GM12865 (cell line): ENCODE results near the gene MYOD1.

Source experiments
- DNase-seq: peaks from one replicate; pipeline ENCODE4 v3.0.0; 2010; ENCODE audit warnings: low read depth
- H3K4me3 ChIP-seq: 2 replicates; pipeline ENCODE4 v1.5.1; 2011; ENCODE audit warnings: mild to moderate bottlenecking, low read depth, low read length, control low read depth
- TF ChIP-seq, protein P1 (sequence below): IDR thresholded peaks from 2 replicates; pipeline ENCODE4 v1.5.1; 2011; ENCODE audit warnings: low read length, control low read depth, low read depth, inconsistent platforms; ENCODE audit not compliant: insufficient read depth; ENCODE audit errors: missing control alignments

The MYOD1 gene

DNA sequence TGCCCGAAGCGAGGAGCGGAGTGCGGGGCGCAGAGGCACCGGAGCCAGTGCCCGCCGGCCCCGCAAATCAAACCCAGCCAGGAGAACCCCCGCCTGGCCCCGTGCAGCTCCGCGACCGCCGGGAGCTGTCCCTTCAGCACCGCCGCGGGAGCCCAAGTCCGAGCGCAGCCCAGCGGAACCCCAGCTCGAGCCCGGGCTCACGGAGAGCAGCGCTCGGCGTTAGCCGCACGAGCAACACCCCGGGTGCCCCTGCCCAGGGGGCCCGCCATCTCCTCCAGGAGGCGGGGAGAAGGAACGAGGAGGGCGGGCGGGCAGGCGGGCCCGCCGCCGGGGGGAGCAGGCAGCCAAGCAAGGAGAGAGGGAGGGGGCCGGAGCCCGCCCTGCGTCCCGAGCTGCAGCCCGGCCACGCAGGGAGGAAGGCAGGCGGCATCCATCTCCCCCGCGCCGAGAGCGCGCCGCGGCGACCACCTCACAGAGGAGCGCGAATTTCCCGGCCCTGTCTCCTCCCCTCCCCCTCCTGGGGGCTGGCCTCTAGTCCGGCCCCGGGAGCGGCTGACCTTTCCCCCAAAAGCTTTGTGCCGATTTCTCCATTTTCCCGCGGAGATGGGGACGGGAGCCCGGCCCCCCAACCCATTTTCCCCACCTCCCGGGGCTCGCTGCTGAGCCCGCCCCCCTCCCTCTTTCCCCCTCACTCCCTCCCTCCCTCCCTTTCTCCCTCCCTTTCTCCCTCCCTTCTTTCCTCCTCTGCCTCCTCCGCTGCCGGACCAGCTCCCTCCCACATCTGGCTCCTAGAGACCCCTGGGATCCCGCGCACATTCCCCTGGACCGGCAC, 15.8 kb downstream of the MYOD1 start:
- no peak overlapping the region for H3K4me3 ChIP-seq
- TF ChIP-seq, protein P1, sequence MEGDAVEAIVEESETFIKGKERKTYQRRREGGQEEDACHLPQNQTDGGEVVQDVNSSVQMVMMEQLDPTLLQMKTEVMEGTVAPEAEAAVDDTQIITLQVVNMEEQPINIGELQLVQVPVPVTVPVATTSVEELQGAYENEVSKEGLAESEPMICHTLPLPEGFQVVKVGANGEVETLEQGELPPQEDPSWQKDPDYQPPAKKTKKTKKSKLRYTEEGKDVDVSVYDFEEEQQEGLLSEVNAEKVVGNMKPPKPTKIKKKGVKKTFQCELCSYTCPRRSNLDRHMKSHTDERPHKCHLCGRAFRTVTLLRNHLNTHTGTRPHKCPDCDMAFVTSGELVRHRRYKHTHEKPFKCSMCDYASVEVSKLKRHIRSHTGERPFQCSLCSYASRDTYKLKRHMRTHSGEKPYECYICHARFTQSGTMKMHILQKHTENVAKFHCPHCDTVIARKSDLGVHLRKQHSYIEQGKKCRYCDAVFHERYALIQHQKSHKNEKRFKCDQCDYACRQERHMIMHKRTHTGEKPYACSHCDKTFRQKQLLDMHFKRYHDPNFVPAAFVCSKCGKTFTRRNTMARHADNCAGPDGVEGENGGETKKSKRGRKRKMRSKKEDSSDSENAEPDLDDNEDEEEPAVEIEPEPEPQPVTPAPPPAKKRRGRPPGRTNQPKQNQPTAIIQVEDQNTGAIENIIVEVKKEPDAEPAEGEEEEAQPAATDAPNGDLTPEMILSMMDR: no peak
- DNase-seq: peak; percentile 55

GRCh38 chr11:17735818-17736578, 16.6 kb downstream of the MYOD1 start:
- TF ChIP-seq, protein P1: no peak
- no peak for DNase-seq
- H3K4me3 ChIP-seq: no peak overlapping the region

GRCh38 chr11:17736579-17736893, 17.2 kb downstream of the MYOD1 start:
- TF ChIP-seq, protein P1: no peak
- DNase-seq: no peak
- H3K4me3 ChIP-seq: no peak overlapping the region

DNA sequence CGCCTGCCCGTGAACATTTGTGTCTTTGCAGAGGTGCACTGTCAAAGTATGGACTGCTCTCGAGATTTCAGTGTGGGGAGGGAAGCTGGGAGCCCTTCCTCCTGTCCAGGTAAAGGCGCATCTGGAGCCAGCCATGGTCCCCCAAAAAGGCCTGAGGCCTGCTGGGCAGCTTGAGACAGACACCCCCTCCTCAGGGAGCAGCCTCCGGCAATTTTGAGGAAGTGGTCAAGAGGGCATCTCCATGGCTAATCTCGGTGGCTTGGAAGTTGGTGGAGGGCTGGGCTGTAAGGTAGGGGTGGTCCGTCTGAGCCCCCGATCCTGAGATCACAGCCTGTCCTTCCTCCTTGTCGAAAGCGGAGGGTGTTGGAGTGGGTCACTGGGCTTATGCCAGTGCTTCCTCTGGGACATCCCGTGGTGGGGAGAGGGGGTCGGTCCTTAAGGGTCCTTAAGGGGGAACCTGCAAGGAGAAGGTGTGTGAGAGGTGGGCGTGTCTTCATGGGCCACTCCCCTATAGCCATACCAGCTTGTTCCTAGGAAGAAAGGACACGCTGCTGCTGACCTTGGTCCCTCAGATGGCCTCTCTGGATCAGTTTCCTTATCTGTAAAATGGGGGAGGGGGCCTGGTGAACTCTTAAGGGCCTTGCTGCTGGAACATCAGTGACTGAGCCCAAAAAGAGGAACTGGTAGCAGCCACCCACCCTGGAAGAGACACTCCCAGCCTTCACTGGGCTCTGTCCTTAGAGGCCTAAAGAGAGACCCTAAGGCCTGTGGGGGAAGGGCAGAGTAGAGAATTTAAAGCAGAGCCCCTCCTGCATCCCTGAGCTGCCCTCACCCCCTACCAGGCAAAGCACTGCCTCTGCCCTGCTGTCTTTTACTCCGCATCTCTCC, 17.8 kb downstream of the MYOD1 start:
- no peak for DNase-seq
- TF ChIP-seq, protein P1: no peak
- H3K4me3 ChIP-seq: no peak overlapping the region

DNA sequence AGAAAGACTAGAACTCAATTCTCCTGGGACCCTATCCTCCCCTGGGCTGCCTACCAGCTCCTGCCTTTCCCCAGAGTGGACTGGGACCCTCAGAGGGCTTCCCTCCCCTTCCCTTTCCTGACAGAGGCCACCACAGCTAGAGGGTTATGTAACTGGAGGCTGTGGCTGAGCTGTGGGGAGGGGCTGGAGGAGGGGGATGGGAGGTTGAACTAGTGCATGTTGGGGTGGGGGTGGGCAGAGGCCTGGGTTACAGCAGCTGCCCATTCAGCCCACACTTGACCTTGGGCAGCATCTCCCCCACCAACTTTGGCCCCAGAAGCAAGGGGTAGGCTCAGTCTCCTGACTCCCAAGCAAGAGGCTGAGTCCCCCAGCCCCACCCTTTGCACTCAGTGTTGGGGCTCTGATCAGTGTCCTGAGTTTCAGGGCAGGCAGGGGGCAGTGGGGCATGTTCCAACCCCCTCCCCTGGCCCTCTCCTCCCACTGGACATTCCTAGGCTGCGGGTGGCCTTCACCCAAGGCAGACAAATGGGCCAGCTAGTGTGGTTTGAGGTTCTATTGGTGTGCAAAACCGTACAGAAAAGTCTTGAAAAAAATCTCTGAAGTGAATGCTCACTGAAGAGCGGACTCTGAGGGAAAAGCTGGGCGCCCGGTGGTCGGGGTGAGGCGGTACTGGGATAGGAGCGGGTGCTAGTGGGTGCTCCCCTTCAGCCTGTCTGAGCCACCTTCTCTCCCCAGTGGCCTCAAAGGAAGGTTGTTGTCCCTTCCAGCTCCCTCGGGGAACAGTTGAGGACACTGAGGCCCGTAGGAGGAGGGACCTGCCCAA, 19.0 kb downstream of the MYOD1 start:
- H3K4me3 ChIP-seq: no peak overlapping the region
- TF ChIP-seq, protein P1: no peak
- DNase-seq: no peak

DNA sequence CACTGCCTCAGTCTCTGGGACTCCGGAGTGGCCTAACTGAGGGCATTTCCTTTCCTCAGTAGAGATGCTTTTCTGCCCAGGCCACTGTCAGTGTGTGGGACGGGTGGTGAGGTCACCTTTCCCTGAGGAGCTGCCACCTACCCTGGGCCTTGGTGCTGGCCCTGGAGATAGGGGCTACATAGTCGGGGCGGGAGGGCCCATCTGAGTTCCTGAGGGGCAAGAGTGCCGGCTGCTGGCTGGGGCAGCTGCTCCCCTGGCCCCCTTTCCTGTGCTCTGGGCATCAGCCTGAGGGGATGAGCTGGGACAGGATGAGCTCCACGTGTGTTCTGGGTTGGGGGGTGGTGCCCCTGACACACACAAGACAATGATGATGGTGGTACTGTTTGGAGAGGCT, 20.6 kb downstream of the MYOD1 start:
- DNase-seq: no peak
- H3K4me3 ChIP-seq: no peak overlapping the region
- TF ChIP-seq, protein P1: no peak
